HepG2 (cell line): ENCODE results near the gene SFI1. TPM values are rescaled to one million over a fixed set of nuclear protein-coding genes. Genes with fewer than 3 reads are reported as not detected.

ENCODE experiments used
- FOXM1 ChIP-seq: sonication (generic); formaldehyde crosslinking; IDR thresholded peaks from 2 replicates; pipeline ENCODE4 v1.5.0; 2020; ENCODE audit warnings: missing genetic modification reagents
- JUND ChIP-seq: sonication (generic); formaldehyde crosslinking; IDR thresholded peaks from 2 replicates; pipeline ENCODE4 v1.8.0; 2022; ENCODE audit warnings: mild to moderate bottlenecking, missing genetic modification reagents
- KLF16 ChIP-seq, 2 experiments: sonication (generic) in 1 of 2; formaldehyde crosslinking in 1 of 2; IDR thresholded peaks; 2 replicates each; pipeline versions ENCODE4 v1.6.1 to v1.8.0; 2016 to 2023; ENCODE audit warnings: missing genetic modification reagents in 2 of 2, missing compliant biosample characterization in 1 of 2
- MTF2 ChIP-seq: sonication (generic); formaldehyde crosslinking; IDR thresholded peaks from 2 replicates; pipeline ENCODE4 v1.5.0; 2020; ENCODE audit warnings: missing genetic modification reagents, borderline replicate concordance
- MYNN ChIP-seq: sonication (generic); formaldehyde crosslinking; IDR thresholded peaks from 2 replicates; pipeline ENCODE4 v1.4.0; 2020; ENCODE audit warnings: mild to moderate bottlenecking, low read depth, missing genetic modification reagents
- PAF1 ChIP-seq: IDR thresholded peaks from 2 replicates; pipeline ENCODE4 v1.6.1; 2016; ENCODE audit warnings: missing genetic modification reagents, missing compliant biosample characterization
- RBM39 ChIP-seq: fragments of 200-400 bp; formaldehyde crosslinking; IDR thresholded peaks from one replicate; pipeline ENCODE4 v1.6.1; 2018; ENCODE audit warnings: antibody characterized with exemption, mild to moderate bottlenecking, low read depth, low read length; ENCODE audit not compliant: poor library complexity, severe bottlenecking
- SALL1 ChIP-seq: sonication (generic); formaldehyde crosslinking; IDR thresholded peaks from 2 replicates; pipeline ENCODE4 v1.8.0; 2022; ENCODE audit warnings: mild to moderate bottlenecking, missing genetic modification reagents
- SOX13 ChIP-seq, 3 experiments: fragments of 450-650 bp in 1 of 3; sonication (generic) in 1 of 3; formaldehyde crosslinking in 1 of 3; IDR thresholded peaks in 2 of 3; conservative IDR thresholded peaks in 1 of 3; 2 replicates each; pipeline versions ENCODE4 v1.5.0 to v1.6.1; 2016 to 2020; ENCODE audit warnings: antibody characterized with exemption in 1 of 3, mild to moderate bottlenecking in 1 of 3, missing compliant biosample characterization in 1 of 3, missing genetic modification reagents in 1 of 3, moderate library complexity in 1 of 3
- ZFP36L1 ChIP-seq: sonication (generic); formaldehyde crosslinking; IDR thresholded peaks from 2 replicates; pipeline ENCODE4 v1.8.0; 2022; ENCODE audit warnings: mild to moderate bottlenecking, missing genetic modification reagents, moderate library complexity
- ZNF260 ChIP-seq: sonication (generic); formaldehyde crosslinking; IDR thresholded peaks from 2 replicates; pipeline ENCODE4 v1.4.0; 2020; ENCODE audit warnings: missing genetic modification reagents, low read depth, mild to moderate bottlenecking, borderline replicate concordance
- ZNF34 ChIP-seq: sonication (generic); formaldehyde crosslinking; IDR thresholded peaks from 2 replicates; pipeline ENCODE4 v1.4.0; 2020; ENCODE audit warnings: mild to moderate bottlenecking, missing genetic modification reagents, borderline replicate concordance
- ZNF781 ChIP-seq: sonication (generic); formaldehyde crosslinking; IDR thresholded peaks from 2 replicates; pipeline ENCODE4 v1.5.1; 2020; ENCODE audit warnings: borderline replicate concordance, mild to moderate bottlenecking, missing genetic modification reagents; ENCODE audit errors: not compliant biosample characterization
- polyA plus RNA-seq, 8 experiments: library from polyadenylated mRNA; depleted of rRNA in 3 of 8; stranded (reverse) in 7 of 8; unstranded in 1 of 8; fragments of >200 nt; fragmentation: Illumina TruSeq in 4 of 8; extraction: Trizol in 4 of 8; gene quantifications; 2 replicates each; pipeline versions ENCODE4 v1.2.1 to v1.2.3, GENCODE V29; 2011 to 2016; ENCODE audit warnings: low read depth in 4 of 8, missing spikeins in 1 of 8, mixed read lengths in 1 of 8; ENCODE audit not compliant: insufficient read depth in 1 of 8
- total RNA-seq, 5 experiments: library from RNA; depleted of rRNA; stranded (reverse); fragments of >200 nt; fragmentation: Illumina TruSeq; extraction: Trizol; gene quantifications; 2 replicates each; pipeline ENCODE4 v1.2.3, GENCODE V29; 2016; ENCODE audit warnings: low read depth in 1 of 5
- TF ChIP-seq, protein P1 (sequence below): IDR thresholded peaks from 2 replicates; pipeline ENCODE4 v1.6.1; 2016; ENCODE audit warnings: low read depth, missing genetic modification reagents, missing compliant biosample characterization
- TF ChIP-seq, protein P2 (sequence below): sonication (generic); formaldehyde crosslinking; IDR thresholded peaks from 2 replicates; pipeline ENCODE4 v1.5.0; 2020; ENCODE audit warnings: missing genetic modification reagents
- TF ChIP-seq, protein P3 (sequence below): sonication (generic); formaldehyde crosslinking; IDR thresholded peaks from 2 replicates; pipeline ENCODE4 v1.5.1; 2020; ENCODE audit warnings: mild to moderate bottlenecking, moderate library complexity, missing genetic modification reagents
- TF ChIP-seq, protein P4 (sequence below): sonication (generic); formaldehyde crosslinking; IDR thresholded peaks from 2 replicates; pipeline ENCODE4 v1.4.0; 2020; ENCODE audit warnings: missing genetic modification reagents

The SFI1 gene
- total and polyA plus RNA-seq, 2 of the 13 experiments (the other 11 are each of a cell fraction or from before 2014, with no cell fraction given): 20.5 to 40.1 TPM

DNA sequence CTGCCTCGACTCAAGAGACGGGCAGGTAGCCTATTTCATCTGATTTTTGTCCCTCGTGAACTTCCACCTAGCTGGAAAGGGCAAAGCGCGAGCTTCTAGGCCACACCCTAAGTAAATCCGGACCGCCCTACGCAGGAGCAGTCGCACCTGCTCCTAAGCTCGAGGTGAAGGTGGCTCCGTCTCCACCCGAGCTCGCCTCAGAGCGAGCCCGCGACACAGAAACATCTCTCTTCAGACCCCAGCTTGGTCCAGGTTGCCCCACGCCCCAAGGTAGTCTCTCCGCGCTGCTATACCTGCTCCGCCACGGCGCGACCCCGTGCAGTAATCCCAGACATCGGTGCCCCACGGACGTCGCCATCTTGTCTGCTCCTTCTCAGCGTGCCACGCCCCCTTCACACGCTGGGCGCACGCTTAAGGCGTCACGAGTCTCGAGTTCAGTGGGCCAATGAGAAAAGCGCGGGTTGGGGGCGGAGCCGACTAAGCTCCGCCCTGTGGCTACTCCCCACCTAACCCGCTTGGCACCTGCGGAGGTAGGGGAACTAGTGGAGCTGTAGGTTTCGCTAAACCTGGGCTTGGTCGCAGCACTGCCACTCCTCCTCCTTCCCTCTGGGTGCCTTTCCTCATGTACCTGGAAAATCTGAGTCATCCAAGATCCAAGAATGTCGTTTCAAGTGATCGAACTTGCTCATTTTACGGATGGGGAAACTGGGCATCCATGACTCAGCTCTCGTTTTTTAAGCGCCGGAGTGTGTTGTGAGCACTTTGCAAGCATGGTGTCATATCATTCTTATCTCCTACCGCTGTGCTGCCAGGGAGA is 165.7 kb downstream of the SFI1 start, which contains the start of gene PISD (continued):
- TF ChIP-seq PAF1 (CRISPR knock-in tag) (no peak), KLF16 (CRISPR knock-in tag; IDR thresholded peaks at IDR 0.05) (peak in 1 of 2 experiments; percentile 98; a peak in 2 of 4 replicates), ZFP36L1 (CRISPR knock-in tag) (no peak), ZNF260 (no peak), MTF2 (CRISPR knock-in tag) (no peak; the same call in 1 of the 2 replicates), ZNF781 (peak; percentile 30), ZNF34 (CRISPR knock-in tag) (no peak), FOXM1 (no peak), SOX13 (IDR thresholded peaks at IDR 0.05) (no peak), SOX13 (CRISPR knock-in tag; conservative IDR thresholded peaks at IDR 0.05 in 1 of 2, IDR thresholded peaks at IDR 0.05 in 1 of 2) (peak in 1 of 2 experiments; percentile 16; a peak in 1 of 4 replicates), MYNN (CRISPR knock-in tag) (no peak), SALL1 (CRISPR knock-in tag) (peak; percentile 80), JUND (0 out of 2 replicates have a peak, but pooled peaks have one; percentile 21), RBM39 (no peak)
- TF ChIP-seq, protein P1, sequence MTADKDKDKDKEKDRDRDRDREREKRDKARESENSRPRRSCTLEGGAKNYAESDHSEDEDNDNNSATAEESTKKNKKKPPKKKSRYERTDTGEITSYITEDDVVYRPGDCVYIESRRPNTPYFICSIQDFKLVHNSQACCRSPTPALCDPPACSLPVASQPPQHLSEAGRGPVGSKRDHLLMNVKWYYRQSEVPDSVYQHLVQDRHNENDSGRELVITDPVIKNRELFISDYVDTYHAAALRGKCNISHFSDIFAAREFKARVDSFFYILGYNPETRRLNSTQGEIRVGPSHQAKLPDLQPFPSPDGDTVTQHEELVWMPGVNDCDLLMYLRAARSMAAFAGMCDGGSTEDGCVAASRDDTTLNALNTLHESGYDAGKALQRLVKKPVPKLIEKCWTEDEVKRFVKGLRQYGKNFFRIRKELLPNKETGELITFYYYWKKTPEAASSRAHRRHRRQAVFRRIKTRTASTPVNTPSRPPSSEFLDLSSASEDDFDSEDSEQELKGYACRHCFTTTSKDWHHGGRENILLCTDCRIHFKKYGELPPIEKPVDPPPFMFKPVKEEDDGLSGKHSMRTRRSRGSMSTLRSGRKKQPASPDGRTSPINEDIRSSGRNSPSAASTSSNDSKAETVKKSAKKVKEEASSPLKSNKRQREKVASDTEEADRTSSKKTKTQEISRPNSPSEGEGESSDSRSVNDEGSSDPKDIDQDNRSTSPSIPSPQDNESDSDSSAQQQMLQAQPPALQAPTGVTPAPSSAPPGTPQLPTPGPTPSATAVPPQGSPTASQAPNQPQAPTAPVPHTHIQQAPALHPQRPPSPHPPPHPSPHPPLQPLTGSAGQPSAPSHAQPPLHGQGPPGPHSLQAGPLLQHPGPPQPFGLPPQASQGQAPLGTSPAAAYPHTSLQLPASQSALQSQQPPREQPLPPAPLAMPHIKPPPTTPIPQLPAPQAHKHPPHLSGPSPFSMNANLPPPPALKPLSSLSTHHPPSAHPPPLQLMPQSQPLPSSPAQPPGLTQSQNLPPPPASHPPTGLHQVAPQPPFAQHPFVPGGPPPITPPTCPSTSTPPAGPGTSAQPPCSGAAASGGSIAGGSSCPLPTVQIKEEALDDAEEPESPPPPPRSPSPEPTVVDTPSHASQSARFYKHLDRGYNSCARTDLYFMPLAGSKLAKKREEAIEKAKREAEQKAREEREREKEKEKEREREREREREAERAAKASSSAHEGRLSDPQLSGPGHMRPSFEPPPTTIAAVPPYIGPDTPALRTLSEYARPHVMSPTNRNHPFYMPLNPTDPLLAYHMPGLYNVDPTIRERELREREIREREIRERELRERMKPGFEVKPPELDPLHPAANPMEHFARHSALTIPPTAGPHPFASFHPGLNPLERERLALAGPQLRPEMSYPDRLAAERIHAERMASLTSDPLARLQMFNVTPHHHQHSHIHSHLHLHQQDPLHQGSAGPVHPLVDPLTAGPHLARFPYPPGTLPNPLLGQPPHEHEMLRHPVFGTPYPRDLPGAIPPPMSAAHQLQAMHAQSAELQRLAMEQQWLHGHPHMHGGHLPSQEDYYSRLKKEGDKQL (CRISPR knock-in tag): no peak
- TF ChIP-seq, protein P2, sequence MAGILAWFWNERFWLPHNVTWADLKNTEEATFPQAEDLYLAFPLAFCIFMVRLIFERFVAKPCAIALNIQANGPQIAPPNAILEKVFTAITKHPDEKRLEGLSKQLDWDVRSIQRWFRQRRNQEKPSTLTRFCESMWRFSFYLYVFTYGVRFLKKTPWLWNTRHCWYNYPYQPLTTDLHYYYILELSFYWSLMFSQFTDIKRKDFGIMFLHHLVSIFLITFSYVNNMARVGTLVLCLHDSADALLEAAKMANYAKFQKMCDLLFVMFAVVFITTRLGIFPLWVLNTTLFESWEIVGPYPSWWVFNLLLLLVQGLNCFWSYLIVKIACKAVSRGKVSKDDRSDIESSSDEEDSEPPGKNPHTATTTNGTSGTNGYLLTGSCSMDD (CRISPR knock-in tag): 0 out of 2 replicates have a peak, but pooled peaks have one; percentile 21
- TF ChIP-seq, protein P3, sequence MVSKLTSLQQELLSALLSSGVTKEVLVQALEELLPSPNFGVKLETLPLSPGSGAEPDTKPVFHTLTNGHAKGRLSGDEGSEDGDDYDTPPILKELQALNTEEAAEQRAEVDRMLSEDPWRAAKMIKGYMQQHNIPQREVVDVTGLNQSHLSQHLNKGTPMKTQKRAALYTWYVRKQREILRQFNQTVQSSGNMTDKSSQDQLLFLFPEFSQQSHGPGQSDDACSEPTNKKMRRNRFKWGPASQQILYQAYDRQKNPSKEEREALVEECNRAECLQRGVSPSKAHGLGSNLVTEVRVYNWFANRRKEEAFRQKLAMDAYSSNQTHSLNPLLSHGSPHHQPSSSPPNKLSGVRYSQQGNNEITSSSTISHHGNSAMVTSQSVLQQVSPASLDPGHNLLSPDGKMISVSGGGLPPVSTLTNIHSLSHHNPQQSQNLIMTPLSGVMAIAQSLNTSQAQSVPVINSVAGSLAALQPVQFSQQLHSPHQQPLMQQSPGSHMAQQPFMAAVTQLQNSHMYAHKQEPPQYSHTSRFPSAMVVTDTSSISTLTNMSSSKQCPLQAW (CRISPR knock-in tag): peak; percentile 78; the same call in 1 of the 2 replicates
- TF ChIP-seq, protein P4, sequence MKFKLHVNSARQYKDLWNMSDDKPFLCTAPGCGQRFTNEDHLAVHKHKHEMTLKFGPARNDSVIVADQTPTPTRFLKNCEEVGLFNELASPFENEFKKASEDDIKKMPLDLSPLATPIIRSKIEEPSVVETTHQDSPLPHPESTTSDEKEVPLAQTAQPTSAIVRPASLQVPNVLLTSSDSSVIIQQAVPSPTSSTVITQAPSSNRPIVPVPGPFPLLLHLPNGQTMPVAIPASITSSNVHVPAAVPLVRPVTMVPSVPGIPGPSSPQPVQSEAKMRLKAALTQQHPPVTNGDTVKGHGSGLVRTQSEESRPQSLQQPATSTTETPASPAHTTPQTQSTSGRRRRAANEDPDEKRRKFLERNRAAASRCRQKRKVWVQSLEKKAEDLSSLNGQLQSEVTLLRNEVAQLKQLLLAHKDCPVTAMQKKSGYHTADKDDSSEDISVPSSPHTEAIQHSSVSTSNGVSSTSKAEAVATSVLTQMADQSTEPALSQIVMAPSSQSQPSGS (CRISPR knock-in tag): peak; percentile 17; the same call in 1 of the 2 replicates
